Uterus (tissue), 2 donors: ENCODE measurements around the gene HLF.

Experiments
- CTCF ChIP-seq, 4 experiments: fragments of 200-600 bp in 2 of 4; fragments of 450-650 bp in 2 of 4; sonication (generic) in 2 of 4; IDR thresholded peaks; one replicate each; pipeline ENCODE4 v1.5.1; 2016 to 2019; ENCODE audit warnings: antibody characterized with exemption in 4 of 4, mild to moderate bottlenecking in 2 of 4, moderate library complexity in 1 of 4
- POLR2A ChIP-seq, 2 donors: fragments of 450-650 bp; IDR thresholded peaks; one replicate each; pipeline ENCODE4 v1.6.1; 2016; ENCODE audit warnings: antibody characterized with exemption in 2 of 2, mild to moderate bottlenecking in 1 of 2, moderate library complexity in 1 of 2

GRCh38 chr17:55233840-55234239 is 30.9 kb upstream of the HLF start:
- TF ChIP-seq POLR2A (IDR thresholded peaks at IDR 0.05) (no peak), CTCF (IDR thresholded peaks at IDR 0.05) (no peak)
